HL-60 (cell line): ENCODE results near the gene DGKH.

Experiments
- DNase-seq, 2 experiments: peaks; one replicate each; pipeline ENCODE4 v3.0.0-alpha.2; 2010 to 2020; ENCODE audit warnings: low read depth in 1 of 2, low spot score in 1 of 2
- H3K27ac ChIP-seq: fragments of 250-450 bp; sonication (Bioruptor Pico); replicated peaks from 2 replicates; pipeline ENCODE4 v1.5.1; 2020; ENCODE audit warnings: mild to moderate bottlenecking, moderate library complexity
- H3K27me3 ChIP-seq: fragments of 250-450 bp; sonication (Bioruptor Pico); 2 replicates; pipeline ENCODE4 v1.5.1; 2021; ENCODE audit warnings: mild to moderate bottlenecking, moderate library complexity; ENCODE audit not compliant: insufficient read depth, poor library complexity, severe bottlenecking
- H3K4me3 ChIP-seq: replicated peaks from 2 replicates; pipeline ENCODE4 v1.5.1; 2011; ENCODE audit warnings: mild to moderate bottlenecking, control low read depth, low read length; ENCODE audit not compliant: insufficient read depth
- CTCF ChIP-seq: IDR thresholded peaks from one replicate; pipeline ENCODE4 v1.5.1; 2011; ENCODE audit warnings: low read length, control low read depth, inconsistent platforms; ENCODE audit not compliant: insufficient read depth
- GABPA ChIP-seq: IDR thresholded peaks from 2 replicates; pipeline ENCODE4 v1.6.1; 2012; ENCODE audit warnings: low read depth
- POLR2AphosphoS5 ChIP-seq: IDR thresholded peaks from 2 replicates; pipeline ENCODE4 v1.6.1; 2012; ENCODE audit warnings: low read depth
- SPI1 ChIP-seq: IDR thresholded peaks from 2 replicates; pipeline ENCODE4 v1.6.1; 2012; ENCODE audit warnings: low read depth, mild to moderate bottlenecking, borderline replicate concordance
- TF ChIP-seq, protein P1 (sequence below): IDR thresholded peaks from 2 replicates; pipeline ENCODE4 v1.6.1; 2012; ENCODE audit warnings: low read depth; ENCODE audit not compliant: insufficient replicate concordance

The DGKH gene

GRCh38 chr13:42284068-42284467 lies 235.6 kb downstream of the DGKH start:
- no peak for TF ChIP-seq CTCF
- no peak for TF ChIP-seq SPI1
- TF ChIP-seq, protein P1, sequence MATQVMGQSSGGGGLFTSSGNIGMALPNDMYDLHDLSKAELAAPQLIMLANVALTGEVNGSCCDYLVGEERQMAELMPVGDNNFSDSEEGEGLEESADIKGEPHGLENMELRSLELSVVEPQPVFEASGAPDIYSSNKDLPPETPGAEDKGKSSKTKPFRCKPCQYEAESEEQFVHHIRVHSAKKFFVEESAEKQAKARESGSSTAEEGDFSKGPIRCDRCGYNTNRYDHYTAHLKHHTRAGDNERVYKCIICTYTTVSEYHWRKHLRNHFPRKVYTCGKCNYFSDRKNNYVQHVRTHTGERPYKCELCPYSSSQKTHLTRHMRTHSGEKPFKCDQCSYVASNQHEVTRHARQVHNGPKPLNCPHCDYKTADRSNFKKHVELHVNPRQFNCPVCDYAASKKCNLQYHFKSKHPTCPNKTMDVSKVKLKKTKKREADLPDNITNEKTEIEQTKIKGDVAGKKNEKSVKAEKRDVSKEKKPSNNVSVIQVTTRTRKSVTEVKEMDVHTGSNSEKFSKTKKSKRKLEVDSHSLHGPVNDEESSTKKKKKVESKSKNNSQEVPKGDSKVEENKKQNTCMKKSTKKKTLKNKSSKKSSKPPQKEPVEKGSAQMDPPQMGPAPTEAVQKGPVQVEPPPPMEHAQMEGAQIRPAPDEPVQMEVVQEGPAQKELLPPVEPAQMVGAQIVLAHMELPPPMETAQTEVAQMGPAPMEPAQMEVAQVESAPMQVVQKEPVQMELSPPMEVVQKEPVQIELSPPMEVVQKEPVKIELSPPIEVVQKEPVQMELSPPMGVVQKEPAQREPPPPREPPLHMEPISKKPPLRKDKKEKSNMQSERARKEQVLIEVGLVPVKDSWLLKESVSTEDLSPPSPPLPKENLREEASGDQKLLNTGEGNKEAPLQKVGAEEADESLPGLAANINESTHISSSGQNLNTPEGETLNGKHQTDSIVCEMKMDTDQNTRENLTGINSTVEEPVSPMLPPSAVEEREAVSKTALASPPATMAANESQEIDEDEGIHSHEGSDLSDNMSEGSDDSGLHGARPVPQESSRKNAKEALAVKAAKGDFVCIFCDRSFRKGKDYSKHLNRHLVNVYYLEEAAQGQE = no peak
- TF ChIP-seq POLR2AphosphoS5 = no peak
- TF ChIP-seq GABPA = no peak
- no peak overlapping the region for H3K4me3 ChIP-seq
- no peak overlapping the region for H3K27ac ChIP-seq
- no peak for DNase-seq
- no peaks in the 10 kb centered on the region for H3K27me3 ChIP-seq
